ENCODE measurements around the gene MAP3K9. TPM values are rescaled to one million over a fixed set of nuclear protein-coding genes. Genes with fewer than 3 reads are reported as not detected.

MAP3K9 gene
- total and polyA plus RNA-seq, 2 of the 8 experiments (the other 6 are each of a cell fraction or from before 2014, with no cell fraction given): 9.8 to 24.7 TPM

GRCh38 chr14:70742316-70742715 is 67.0 kb downstream of the MAP3K9 start (continued):
- TF ChIP-seq ZNF274 (IDR thresholded peaks at IDR 0.05; ENCODE audit: borderline replicate concordance, extremely low read depth, low read length): no peak
- TF ChIP-seq TBP (IDR thresholded peaks at IDR 0.05; ENCODE audit: low read depth, low read length): no peak
- no peak for TF ChIP-seq POLR2AphosphoS5 (IDR thresholded peaks at IDR 0.05; ENCODE audit: low read depth, low read length)
- no peak for TF ChIP-seq KDM5A (IDR thresholded peaks at IDR 0.05; ENCODE audit: low read length)
- TF ChIP-seq BCL11A (IDR thresholded peaks at IDR 0.05; ENCODE audit: low read depth in 2 of 2, low read length in 2 of 2): no peak
- no peak for TF ChIP-seq KDM1A (IDR thresholded peaks at IDR 0.05; ENCODE audit: borderline replicate concordance, low read length)

Measured in H1 (cell line).